HG02852 (cell line): ENCODE data around the gene PTPRK.

Source experiments
- ATAC-seq: cut with Tn5 transposase; IDR thresholded peaks from one replicate; pipeline ENCODE4 v1.9.1; 2021; ENCODE audit warnings: mild to moderate bottlenecking, moderate library complexity; ENCODE audit not compliant: unreplicated experiment

PTPRK gene

GRCh38 chr6:128252341-128253176, 267.8 kb downstream of the PTPRK start:
- peak; percentile 65 for ATAC-seq

GRCh38 chr6:128251445-128252340, 268.7 kb downstream of the PTPRK start:
- ATAC-seq = no peak

DNA sequence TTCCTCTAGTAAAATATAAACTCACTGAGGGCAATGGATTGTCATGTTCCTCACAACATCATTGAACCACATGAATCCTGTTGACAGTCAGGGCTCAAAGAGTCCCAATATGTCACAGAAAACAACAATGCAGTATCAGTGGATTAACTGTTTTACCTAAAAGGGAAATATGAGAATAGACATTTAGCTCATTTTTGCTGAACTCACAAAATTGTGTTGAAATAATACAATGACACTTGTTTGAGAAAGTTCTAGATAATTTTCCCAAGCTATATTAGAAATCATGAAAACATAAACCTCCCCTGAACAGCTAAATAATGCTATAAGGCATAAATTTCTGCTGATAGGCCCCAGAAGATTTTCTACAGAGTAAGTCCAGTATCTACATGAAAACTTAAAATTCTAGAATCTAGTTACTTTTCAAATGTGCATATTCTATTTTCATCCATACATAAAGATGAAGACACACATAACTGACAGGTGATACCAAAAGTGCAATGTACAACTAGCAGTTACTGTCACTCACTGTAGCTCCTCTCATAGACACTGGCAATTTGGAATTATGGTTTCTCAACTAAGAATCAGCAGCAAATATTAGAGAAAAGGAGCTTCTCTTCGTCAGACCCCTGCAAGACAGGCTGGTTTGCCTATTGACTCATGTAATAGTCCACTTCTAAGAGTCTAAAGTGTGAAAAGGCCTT, 269.9 kb downstream of the PTPRK start:
- ATAC-seq = no peak

DNA sequence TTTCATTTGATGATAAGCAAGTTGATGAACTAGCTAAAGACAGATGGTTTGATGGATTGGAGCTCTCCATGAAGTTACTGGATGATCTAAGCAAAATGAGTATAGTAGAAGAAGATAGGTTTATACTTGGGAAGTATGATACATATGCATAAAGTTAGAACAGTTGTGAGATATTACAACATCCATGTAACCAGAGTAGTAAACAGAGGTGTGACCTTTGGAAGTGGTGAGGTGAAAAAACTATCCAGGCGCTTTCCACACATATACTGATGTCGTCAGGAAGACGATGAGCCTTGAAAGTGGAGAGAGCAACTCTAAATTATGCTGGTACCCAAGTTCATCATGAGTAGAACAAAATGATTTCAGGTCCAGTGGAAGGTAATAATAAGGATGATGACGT, 271.0 kb downstream of the PTPRK start:
- ATAC-seq = no peak

DNA sequence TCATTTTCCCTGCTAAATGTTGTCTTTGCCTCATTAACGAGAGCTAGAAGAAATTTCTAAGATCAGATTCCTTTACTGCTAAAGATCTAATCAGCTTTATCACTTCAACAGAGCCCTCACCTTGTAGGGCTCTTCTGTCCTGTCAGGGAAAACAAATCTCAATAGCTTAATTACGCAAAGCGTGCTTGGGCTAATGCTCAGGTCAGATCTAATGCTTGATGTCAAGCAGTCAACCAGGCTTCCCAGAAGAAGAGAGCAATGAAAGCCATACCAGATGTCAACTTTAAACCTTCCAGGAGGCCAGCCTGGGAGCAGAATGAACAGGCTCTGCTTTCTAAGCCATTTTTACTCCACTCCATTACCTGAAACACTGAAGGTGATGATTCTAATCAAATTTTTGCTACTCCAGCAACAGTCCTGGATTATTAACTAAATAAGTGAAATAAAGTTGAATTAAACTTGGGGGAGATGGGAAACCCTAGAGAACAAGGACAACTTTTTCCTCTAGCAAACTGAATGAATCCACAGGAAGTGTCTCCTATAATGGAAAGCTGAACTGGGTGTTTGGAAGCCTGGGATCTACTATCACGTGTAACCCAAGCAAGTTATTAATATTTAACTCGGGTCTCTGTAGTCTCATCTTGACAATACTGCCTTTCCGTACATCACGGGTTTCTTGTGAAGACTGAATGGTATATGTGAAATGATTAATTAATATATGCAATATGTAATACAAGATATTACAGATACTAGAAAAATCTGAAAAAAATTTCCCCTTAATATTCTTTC, 273.7 kb downstream of the PTPRK start:
- no peak for ATAC-seq

- ATAC-seq = no peak
Observed at GRCh38 chr6:128244751-128245405, 275.5 kb downstream of the PTPRK start.

GRCh38 chr6:128242765-128243403, 277.5 kb downstream of the PTPRK start:
- no peak for ATAC-seq

- ATAC-seq = peak; percentile 64
Observed at GRCh38 chr6:128241216-128241615, 279.2 kb downstream of the PTPRK start.

DNA sequence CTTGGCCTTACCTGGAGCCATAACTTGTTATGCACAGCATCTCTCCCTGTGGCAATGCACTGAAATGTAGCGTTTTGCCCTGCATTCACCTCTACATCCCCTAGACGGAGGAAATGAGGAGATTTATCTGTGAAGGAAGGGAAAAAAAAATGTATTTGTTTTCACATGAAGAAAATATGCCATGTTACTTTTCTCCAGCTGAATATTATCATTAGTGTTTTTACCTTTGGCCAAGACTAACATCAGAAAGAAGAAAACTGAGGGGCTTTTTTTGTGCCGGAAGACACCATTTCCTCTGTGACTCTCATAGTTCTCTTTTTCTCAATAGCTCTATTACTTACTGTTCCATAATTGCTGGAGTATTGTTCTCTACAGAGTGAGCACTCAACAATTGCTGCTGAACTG, 280.4 kb downstream of the PTPRK start:
- peak; percentile 57 for ATAC-seq

DNA sequence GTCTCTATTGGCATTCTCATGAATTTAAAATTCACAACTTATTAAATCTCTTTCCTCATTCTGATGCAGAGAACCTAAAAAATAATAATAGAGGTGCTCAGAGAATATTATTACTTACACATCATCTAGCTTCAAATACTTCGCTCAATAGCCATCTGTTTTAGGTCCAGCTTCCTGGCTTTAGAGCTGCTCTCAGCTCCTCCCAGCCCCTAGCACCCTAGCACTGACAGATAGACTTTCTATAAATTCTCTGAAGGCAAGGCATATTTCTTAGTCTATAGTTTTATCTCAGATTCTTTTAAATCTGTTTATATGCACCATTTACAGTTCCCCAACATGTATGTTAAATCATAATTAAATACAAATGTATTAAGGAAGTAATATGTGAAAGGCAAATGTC, 281.3 kb downstream of the PTPRK start:
- ATAC-seq = no peak

DNA sequence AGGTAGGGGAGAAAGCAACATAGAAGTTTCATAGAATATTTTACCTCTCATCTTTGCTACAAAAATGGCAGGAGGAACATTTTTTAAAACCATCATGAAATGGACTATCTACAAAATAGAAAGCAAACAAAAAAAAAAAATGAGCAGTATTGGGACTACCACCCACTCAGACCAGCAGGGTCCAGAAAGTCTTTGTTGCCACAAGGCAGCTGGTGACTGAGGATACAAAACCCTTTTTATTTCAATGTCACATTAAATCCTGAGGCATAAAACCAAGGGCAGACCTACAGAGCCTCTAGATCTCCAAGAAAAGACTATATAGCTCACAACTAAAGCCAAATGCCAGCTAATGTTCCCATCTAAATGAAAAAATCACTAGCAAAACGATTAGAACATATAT, 282.2 kb downstream of the PTPRK start:
- no peak for ATAC-seq

DNA sequence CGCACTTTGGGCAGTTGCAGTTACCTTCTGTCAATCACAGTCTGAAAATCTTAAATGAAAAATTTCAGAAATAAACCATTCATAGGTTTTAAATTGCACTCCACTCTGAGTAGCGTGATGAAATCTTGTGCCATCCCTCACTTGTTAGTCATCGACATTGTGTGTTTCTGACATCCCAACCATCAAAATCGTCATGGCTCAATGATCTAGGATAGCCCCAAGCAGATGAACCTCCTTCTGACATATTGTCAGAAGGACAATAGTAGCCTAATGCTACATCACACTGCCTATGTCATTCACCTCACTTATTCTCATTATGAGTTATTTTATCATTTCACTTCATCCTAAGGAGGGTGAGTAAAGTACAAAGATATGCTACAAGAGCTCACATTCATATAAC, 284.8 kb downstream of the PTPRK start:
- no peak for ATAC-seq

- no peak for ATAC-seq
Observed at GRCh38 chr6:128233531-128233930, 286.9 kb downstream of the PTPRK start.

GRCh38 chr6:128230267-128230989, 290.0 kb downstream of the PTPRK start:
- no peak for ATAC-seq

DNA sequence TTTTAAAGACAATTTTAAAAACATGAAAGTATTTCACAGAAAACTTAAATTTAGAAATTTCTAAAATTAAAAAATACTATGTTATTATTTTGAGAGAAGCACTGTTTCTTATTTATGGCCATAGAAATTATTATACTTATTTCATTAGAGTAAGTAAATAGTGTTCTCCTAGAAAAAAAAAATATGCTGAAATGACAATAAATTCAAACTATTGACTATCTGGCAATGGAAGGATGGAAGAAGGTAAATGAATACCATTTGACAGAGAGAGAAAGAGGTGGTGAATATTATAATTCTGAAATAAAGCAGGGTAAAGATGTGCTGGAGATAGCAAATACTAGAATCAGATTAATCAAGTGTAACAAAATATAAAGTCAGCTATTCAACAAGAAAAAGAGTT, 294.8 kb downstream of the PTPRK start:
- ATAC-seq = no peak

- no peak for ATAC-seq
Observed at GRCh38 chr6:128216917-128217316, 303.5 kb downstream of the PTPRK start.

DNA sequence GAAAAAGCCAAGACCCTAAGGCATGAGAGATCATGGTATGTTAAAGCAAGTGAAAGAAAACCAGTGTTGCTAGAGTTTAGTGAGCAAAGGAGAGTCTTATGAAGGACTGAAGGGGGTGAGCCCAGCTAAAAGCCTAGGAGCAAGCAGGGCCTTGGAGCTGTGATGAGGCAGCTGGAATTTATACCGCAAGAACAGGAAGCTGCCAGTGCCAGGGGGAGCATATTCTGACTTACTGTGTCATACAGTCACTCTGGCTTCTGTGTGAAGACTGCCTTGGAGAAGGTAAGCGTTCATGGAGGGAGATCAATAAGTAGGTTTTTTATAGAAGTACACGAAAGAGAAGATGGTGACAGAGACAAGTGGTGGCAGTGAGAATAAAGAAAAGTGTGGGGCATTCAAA, 310.6 kb downstream of the PTPRK start:
- ATAC-seq = no peak

DNA sequence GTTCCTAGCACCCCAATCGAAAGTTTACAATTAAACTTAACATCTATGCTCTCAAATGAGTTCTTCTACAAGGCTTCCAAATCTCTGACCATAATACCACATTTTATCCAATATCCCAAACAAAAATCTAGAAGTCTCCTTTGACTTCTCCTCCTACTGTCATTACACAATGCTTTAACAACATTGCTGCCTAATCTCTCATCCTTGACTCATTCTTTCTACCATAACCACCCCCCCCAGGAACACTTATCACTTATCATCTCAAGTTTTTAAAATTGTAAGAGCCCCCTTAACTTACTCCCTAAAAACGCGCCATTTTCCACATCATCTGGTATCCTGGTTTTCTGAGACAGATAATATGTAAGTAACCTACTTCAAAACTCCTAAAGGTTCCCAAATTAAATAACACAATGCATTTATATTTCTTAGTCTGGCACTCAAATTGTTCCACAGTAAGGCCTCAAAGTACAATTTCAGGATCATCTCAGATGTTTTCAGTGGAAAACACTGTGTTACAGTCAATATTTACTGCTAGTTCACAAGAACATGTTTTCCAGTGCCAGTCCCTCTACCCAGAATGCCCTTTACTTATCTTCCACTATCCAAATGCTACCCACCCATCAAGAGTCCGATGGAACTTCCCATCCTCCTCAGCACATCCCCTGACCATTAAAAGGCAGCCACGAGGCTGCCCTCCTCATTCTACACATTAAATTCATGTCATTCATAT, 311.4 kb downstream of the PTPRK start:
- no peak for ATAC-seq
